ENCODE data around the gene CD44. TPM values are rescaled to one million over a fixed set of nuclear protein-coding genes. Genes with fewer than 3 reads are reported as not detected.

Gene CD44
- total and polyA plus RNA-seq, 2 donors (not counting 1 experiment from before 2014, with no cell fraction given): 660 to 980 TPM

GRCh38 chr11:35115688-35116030 is 23.3 kb upstream of the CD44 start:
- Histone ChIP-seq H3K9ac (ENCODE audit: insufficient read depth, low read length) (no peak overlapping the region), H3K79me2 (ENCODE audit: control insufficient read depth, insufficient read depth, low read length) (no peaks in the 10 kb centered on the region), H2AFZ (ENCODE audit: low read length) (no peak overlapping the region), H3K36me3 (ENCODE audit: control insufficient read depth, insufficient read depth, low read length) (no peaks in the 10 kb centered on the region), H3K9me3 (ENCODE audit: control insufficient read depth, insufficient read depth, low read depth, low read length) (no peaks in the 10 kb centered on the region), H3K4me2 (ENCODE audit: extremely low read depth, insufficient read depth, low read length) (no peak overlapping the region), H3K4me1 (ENCODE audit: control insufficient read depth, extremely low read depth, insufficient read depth, low read length) (peaks cover 8% of the 10 kb centered on the region), H3K4me3 (replicated peaks in 1 of 4; ENCODE audit: control extremely low read depth in 1 of 4, insufficient read depth in 1 of 4, low read depth in 3 of 4, low read length in 4 of 4) (no peak overlapping the region), H3K27ac (ENCODE audit: insufficient read depth, low read length) (no peak overlapping the region), H4K20me1 (ENCODE audit: control insufficient read depth, extremely low read depth, insufficient read depth, low read length) (no peaks in the 10 kb centered on the region), H3K27me3 (ENCODE audit: control insufficient read depth, insufficient read depth, low read length) (no peaks in the 10 kb centered on the region)
- DNase-seq (ENCODE audit: low read depth in 2 of 2): peak in 1 of 2 donors; percentile 38
- TF ChIP-seq CTCF (conservative IDR thresholded peaks at IDR 0.05 in 1 of 2, IDR thresholded peaks at IDR 0.05 in 1 of 2; ENCODE audit: low read depth in 1 of 2, low read length in 2 of 2) (no peak), EZH2 (IDR thresholded peaks at IDR 0.05; ENCODE audit: low read length, missing control alignments) (no peak)

DNA sequence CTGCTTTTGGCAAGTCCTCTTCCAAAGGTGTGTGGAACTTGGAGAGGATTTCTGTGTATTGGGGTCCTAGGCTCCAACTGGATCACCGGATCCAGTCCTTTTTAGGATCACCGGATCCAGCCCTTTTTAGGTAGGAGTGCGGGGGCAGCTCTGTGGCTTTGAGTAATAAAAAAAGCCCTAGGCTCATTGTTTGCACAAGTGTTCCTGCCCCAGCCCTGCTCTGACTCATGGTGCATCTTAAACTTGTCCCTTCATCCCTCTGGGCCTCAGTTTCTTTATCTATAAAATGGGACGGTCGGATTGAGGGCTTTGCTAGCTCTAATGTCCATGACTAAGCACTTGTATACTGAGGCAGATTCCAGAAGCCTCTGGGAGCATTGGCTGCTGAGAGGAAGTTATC is 22.7 kb upstream of the CD44 start:
- Histone ChIP-seq H2AFZ (ENCODE audit: low read length) (no peak overlapping the region), H3K36me3 (ENCODE audit: control insufficient read depth, insufficient read depth, low read length) (no peaks in the 10 kb centered on the region), H3K27me3 (ENCODE audit: control insufficient read depth, insufficient read depth, low read length) (no peaks in the 10 kb centered on the region), H3K4me1 (ENCODE audit: control insufficient read depth, extremely low read depth, insufficient read depth, low read length) (peaks cover 6% of the 10 kb centered on the region), H3K79me2 (ENCODE audit: control insufficient read depth, insufficient read depth, low read length) (no peaks in the 10 kb centered on the region), H4K20me1 (ENCODE audit: control insufficient read depth, extremely low read depth, insufficient read depth, low read length) (no peaks in the 10 kb centered on the region), H3K4me2 (ENCODE audit: extremely low read depth, insufficient read depth, low read length) (no peak overlapping the region), H3K9ac (ENCODE audit: insufficient read depth, low read length) (no peak overlapping the region), H3K4me3 (replicated peaks in 1 of 4; ENCODE audit: control extremely low read depth in 1 of 4, insufficient read depth in 1 of 4, low read depth in 3 of 4, low read length in 4 of 4) (no peak overlapping the region), H3K27ac (ENCODE audit: insufficient read depth, low read length) (no peak overlapping the region), H3K9me3 (ENCODE audit: control insufficient read depth, insufficient read depth, low read depth, low read length) (no peaks in the 10 kb centered on the region)
- no peak for TF ChIP-seq CTCF (conservative IDR thresholded peaks at IDR 0.05 in 1 of 2, IDR thresholded peaks at IDR 0.05 in 1 of 2; ENCODE audit: low read depth in 1 of 2, low read length in 2 of 2)
- no peak for TF ChIP-seq EZH2 (IDR thresholded peaks at IDR 0.05; ENCODE audit: low read length, missing control alignments)
- peak in 1 of 2 donors; percentile 64 for DNase-seq (ENCODE audit: low read depth in 2 of 2)

DNA sequence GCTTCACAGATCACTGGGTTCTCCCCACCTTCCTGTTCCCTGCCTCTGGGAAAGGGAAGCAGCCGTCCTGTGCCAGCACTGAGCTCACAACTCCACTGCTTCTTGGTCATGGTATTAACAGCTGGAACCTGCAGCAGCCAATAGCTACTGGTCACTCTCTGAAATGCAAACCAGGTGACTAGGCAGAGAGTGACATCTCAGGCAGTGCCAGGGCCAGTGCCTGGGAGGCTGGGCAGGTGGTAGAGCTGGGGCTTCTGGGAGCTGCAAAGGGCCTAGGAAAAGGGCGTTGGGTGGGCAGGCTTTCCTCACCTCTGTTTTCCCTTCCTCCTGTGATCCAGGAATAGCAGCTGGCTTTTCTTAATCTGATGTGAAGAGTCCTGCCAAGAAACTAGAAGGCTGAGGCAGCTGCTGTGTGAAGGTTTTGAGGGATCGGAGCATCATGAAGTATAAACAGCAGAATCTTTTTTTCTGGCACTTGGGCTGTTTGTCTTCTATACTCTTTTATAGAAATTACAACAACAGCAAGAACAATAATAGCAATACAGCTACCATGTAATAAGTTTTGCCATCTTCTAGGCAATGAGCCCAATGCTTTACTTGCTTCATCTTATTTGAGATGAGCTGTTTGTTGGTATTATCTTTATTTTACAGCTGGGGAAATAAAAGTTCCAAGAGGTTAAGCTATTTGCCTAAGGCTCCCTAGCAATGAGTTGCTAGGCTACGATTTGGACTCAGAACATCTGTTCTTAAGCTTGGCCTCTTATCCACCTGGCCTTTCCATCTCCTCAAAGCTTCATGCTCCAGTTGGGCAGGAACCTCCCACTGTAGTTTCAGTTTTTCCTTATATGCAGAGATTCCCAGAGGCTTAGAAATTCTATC is 22.0 kb upstream of the CD44 start:
- Histone ChIP-seq H2AFZ (ENCODE audit: low read length) (no peak overlapping the region), H3K27ac (ENCODE audit: insufficient read depth, low read length) (no peak overlapping the region)
- TF ChIP-seq CTCF (conservative IDR thresholded peaks at IDR 0.05 in 1 of 2, IDR thresholded peaks at IDR 0.05 in 1 of 2; ENCODE audit: low read depth in 1 of 2, low read length in 2 of 2): no peak
- no peak for TF ChIP-seq EZH2 (IDR thresholded peaks at IDR 0.05; ENCODE audit: low read length, missing control alignments)

More for the DNA sequence above, 22.0 kb upstream of the CD44 start:
- H3K9ac ChIP-seq (ENCODE audit: insufficient read depth, low read length): no peak overlapping the region
- no peaks in the 10 kb centered on the region for H3K9me3 ChIP-seq (ENCODE audit: control insufficient read depth, insufficient read depth, low read depth, low read length)
- H3K36me3 ChIP-seq (ENCODE audit: control insufficient read depth, insufficient read depth, low read length): no peaks in the 10 kb centered on the region
- H4K20me1 ChIP-seq (ENCODE audit: control insufficient read depth, extremely low read depth, insufficient read depth, low read length): no peaks in the 10 kb centered on the region
- peak in 1 of 2 donors; percentile 77 for DNase-seq (ENCODE audit: low read depth in 2 of 2)
- no peaks in the 10 kb centered on the region for H3K79me2 ChIP-seq (ENCODE audit: control insufficient read depth, insufficient read depth, low read length)
- no peaks in the 10 kb centered on the region for H3K4me1 ChIP-seq (ENCODE audit: control insufficient read depth, extremely low read depth, insufficient read depth, low read length)
- H3K4me3 ChIP-seq (replicated peaks in 1 of 4; ENCODE audit: control extremely low read depth in 1 of 4, insufficient read depth in 1 of 4, low read depth in 3 of 4, low read length in 4 of 4): no peak overlapping the region
- no peak overlapping the region for H3K4me2 ChIP-seq (ENCODE audit: extremely low read depth, insufficient read depth, low read length)
- no peaks in the 10 kb centered on the region for H3K27me3 ChIP-seq (ENCODE audit: control insufficient read depth, insufficient read depth, low read length)
